Parathyroid adenoma (tissue), 2 donors: ENCODE measurements around the gene TM7SF2.

Experiments
- H2AFZ ChIP-seq: fragments of 300-600 bp; sonication (generic); one replicate; pipeline ENCODE4 v1.7.0; 2017; ENCODE audit warnings: antibody characterized with exemption, mild to moderate bottlenecking
- H3K27ac ChIP-seq: fragments of 300-600 bp; sonication (generic); one replicate; pipeline ENCODE4 v1.7.0; 2017
- H3K27me3 ChIP-seq: fragments of 300-600 bp; sonication (generic); one replicate; pipeline ENCODE4 v1.7.0; 2017; ENCODE audit warnings: low read length; ENCODE audit not compliant: control insufficient read depth, insufficient read depth
- H3K36me3 ChIP-seq: fragments of 300-600 bp; sonication (generic); one replicate; pipeline ENCODE4 v1.7.0; 2017; ENCODE audit warnings: low read length; ENCODE audit not compliant: control insufficient read depth, insufficient read depth
- H3K4me1 ChIP-seq: fragments of 300-600 bp; sonication (generic); one replicate; pipeline ENCODE4 v1.7.0; 2017; ENCODE audit warnings: control low read depth
- H3K4me2 ChIP-seq: fragments of 300-600 bp; sonication (generic); one replicate; pipeline ENCODE4 v1.7.0; 2017; ENCODE audit warnings: low read length
- H3K4me3 ChIP-seq: fragments of 300-600 bp; sonication (generic); one replicate; pipeline ENCODE4 v1.7.0; 2017; ENCODE audit warnings: low read depth, low read length
- H3K79me2 ChIP-seq: fragments of 300-600 bp; sonication (generic); one replicate; pipeline ENCODE4 v1.7.0; 2017; ENCODE audit warnings: control low read depth
- H3K9ac ChIP-seq: fragments of 300-600 bp; sonication (generic); one replicate; pipeline ENCODE4 v1.7.0; 2017; ENCODE audit warnings: mild to moderate bottlenecking
- H3K9me3 ChIP-seq: fragments of 300-600 bp; sonication (generic); one replicate; pipeline ENCODE4 v1.7.0; 2017; ENCODE audit warnings: low read length; ENCODE audit not compliant: control insufficient read depth
- TF ChIP-seq, protein P1 (sequence below): fragments of 300-600 bp; sonication (generic); IDR thresholded peaks from one replicate; pipeline ENCODE4 v1.7.0; 2017; ENCODE audit warnings: antibody characterized with exemption, mild to moderate bottlenecking
- donor health status: primary hyperparathyroidism.

The TM7SF2 gene

DNA sequence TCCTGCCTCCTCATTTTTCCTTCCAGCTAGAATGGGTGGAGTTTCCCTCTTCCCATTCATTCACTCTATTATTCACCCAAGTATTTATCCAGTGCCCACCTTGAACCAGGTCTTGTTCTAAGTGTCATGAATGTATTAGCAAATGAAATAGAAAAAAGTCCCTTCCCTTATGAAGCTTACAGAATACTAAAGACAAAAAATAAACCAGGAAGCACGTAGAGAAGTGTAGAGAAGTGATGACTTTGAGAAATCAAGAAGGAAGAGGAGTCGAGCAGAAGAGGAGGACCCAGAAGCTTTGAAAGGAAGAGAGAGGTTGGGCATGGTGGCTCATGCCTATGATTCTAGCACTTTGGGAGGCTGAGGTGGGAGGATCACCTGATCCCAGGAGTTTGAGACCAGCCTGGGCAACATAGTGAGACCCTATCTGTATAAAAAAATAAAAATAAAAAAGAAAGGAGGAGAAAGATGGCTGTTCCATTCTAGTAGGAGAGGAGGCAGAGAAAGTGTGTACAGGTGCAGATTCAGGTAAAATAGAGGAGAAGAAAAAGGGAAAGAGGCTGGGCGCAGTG, 39.7 kb downstream of the TM7SF2 start:
- H3K79me2 ChIP-seq, result no peaks in the 10 kb centered on the region
- no peak overlapping the region for H3K9ac ChIP-seq
- no peaks in the 10 kb centered on the region for H3K36me3 ChIP-seq
- no peaks in the 10 kb centered on the region for H3K27me3 ChIP-seq
- H3K4me2 ChIP-seq, result no peak overlapping the region
- H2AFZ ChIP-seq, result no peak overlapping the region
- H3K4me1 ChIP-seq, result no peaks in the 10 kb centered on the region
- no peak overlapping the region for H3K27ac ChIP-seq
- TF ChIP-seq, protein P1, sequence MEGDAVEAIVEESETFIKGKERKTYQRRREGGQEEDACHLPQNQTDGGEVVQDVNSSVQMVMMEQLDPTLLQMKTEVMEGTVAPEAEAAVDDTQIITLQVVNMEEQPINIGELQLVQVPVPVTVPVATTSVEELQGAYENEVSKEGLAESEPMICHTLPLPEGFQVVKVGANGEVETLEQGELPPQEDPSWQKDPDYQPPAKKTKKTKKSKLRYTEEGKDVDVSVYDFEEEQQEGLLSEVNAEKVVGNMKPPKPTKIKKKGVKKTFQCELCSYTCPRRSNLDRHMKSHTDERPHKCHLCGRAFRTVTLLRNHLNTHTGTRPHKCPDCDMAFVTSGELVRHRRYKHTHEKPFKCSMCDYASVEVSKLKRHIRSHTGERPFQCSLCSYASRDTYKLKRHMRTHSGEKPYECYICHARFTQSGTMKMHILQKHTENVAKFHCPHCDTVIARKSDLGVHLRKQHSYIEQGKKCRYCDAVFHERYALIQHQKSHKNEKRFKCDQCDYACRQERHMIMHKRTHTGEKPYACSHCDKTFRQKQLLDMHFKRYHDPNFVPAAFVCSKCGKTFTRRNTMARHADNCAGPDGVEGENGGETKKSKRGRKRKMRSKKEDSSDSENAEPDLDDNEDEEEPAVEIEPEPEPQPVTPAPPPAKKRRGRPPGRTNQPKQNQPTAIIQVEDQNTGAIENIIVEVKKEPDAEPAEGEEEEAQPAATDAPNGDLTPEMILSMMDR, result no peak
- H3K9me3 ChIP-seq, result no peaks in the 10 kb centered on the region
- no peak overlapping the region for H3K4me3 ChIP-seq

DNA sequence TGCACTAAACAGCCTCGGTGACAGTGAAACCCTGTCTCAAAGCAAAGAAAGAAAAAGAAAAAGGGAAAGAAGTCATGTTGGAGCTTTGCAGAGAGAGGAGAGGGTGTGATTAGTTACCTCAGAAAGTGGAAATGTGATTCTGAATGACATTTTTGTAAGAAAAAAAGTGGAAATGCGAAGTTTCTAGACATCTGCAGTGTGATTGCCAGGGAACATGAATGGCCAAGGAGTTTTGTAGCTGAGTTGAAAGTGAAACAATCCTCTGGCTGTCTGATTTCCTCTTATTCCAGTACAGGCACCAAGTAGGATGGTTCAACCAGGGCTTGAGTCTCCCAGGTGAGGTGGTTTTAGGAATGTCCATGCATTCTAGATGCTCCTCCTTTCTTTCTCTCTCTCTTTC, 40.5 kb downstream of the TM7SF2 start:
- Histone ChIP-seq H3K4me1 (no peaks in the 10 kb centered on the region), H3K4me2 (no peak overlapping the region), H3K9ac (no peak overlapping the region), H3K79me2 (no peaks in the 10 kb centered on the region), H3K9me3 (no peaks in the 10 kb centered on the region), H2AFZ (no peak overlapping the region), H3K4me3 (no peak overlapping the region), H3K36me3 (no peaks in the 10 kb centered on the region), H3K27ac (no peak overlapping the region), H3K27me3 (no peaks in the 10 kb centered on the region)
- TF ChIP-seq, protein P1, result no peak

DNA sequence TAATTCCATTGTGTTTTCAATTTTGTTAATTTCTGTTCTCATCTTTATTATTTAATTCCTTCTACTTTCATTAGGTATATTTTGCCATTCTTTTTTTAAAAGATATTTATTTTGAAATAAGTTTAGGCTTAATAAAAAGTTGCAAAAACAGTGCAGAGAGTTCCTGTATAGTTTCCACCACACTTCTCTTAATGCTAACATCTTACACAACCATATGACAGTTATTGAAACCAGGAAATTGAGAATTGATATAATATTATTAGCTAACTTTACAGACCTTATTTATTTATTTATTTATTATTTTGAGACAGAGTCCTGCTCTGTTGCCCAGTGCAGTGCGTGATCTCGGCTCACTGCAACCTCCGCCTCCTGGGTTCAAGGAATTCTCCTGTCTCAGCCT, 44.6 kb downstream of the TM7SF2 start:
- Histone ChIP-seq H2AFZ (no peak overlapping the region), H3K36me3 (no peaks in the 10 kb centered on the region), H3K9me3 (no peaks in the 10 kb centered on the region), H3K27me3 (no peaks in the 10 kb centered on the region), H3K4me1 (no peaks in the 10 kb centered on the region), H3K4me2 (no peak overlapping the region), H3K79me2 (no peaks in the 10 kb centered on the region), H3K27ac (no peak overlapping the region), H3K4me3 (no peak overlapping the region), H3K9ac (no peak overlapping the region)
- TF ChIP-seq, protein P1, result no peak

DNA sequence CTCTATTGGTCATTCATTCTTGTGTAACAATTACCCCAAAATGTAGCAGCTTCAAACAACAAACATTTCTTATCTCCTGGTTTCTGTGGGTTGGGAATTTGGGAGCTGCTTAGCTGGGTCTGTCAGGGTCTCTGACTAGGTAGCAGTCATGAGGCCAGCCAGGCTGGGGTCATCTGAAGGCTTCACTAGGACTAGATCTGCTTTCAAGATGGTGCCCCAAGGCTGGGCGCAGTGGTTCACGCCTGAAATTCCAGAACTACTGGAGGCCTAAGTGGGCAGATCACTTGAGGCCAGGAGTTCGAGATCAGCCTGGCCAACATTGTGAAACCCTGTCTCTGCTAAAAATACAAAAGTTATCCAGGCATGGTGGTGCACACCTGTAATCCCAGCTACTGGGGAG, 45.3 kb downstream of the TM7SF2 start:
- H3K36me3 ChIP-seq, result no peaks in the 10 kb centered on the region
- no peak overlapping the region for H3K27ac ChIP-seq
- no peak overlapping the region for H3K4me2 ChIP-seq
- H3K27me3 ChIP-seq, result no peaks in the 10 kb centered on the region
- H3K9me3 ChIP-seq, result no peaks in the 10 kb centered on the region
- no peaks in the 10 kb centered on the region for H3K4me1 ChIP-seq
- no peak overlapping the region for H3K9ac ChIP-seq
- H3K79me2 ChIP-seq, result no peaks in the 10 kb centered on the region
- H2AFZ ChIP-seq, result no peak overlapping the region
- TF ChIP-seq, protein P1, result no peak
- no peak overlapping the region for H3K4me3 ChIP-seq

DNA sequence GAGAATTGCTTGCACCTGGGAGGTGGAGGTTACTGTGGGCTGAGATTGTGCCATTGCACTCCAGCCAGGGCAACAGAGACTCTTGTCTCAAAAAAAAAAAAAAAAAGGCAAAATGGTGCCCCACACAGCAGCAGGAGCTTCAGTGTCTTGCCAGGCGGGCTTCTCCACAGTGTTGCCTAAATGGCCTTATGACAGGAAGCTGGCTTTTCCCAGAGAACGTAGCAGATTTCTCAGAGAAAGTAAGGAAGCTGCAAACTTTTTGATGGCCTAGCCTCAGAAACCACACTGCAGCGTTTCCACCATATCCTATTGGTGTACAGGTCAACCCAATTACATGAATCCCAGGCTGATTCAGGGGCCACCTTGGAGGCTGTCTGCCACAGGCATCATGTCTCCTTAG, 45.7 kb downstream of the TM7SF2 start:
- Histone ChIP-seq H3K4me2 (no peak overlapping the region), H3K36me3 (no peaks in the 10 kb centered on the region), H3K27ac (no peak overlapping the region), H3K4me3 (no peak overlapping the region), H2AFZ (no peak overlapping the region), H3K9ac (no peak overlapping the region), H3K27me3 (no peaks in the 10 kb centered on the region), H3K79me2 (no peaks in the 10 kb centered on the region), H3K9me3 (no peaks in the 10 kb centered on the region), H3K4me1 (no peaks in the 10 kb centered on the region)
- TF ChIP-seq, protein P1, result no peak
